GM23338 (cell line): ENCODE measurements around the gene ATP2B1. TPM values are rescaled to one million over a fixed set of nuclear protein-coding genes. Genes with fewer than 3 reads are reported as not detected.

Experiments
- ATAC-seq: fragments of 200-7000 bp; cut with Tn5 transposase; 3 replicates; pipeline ENCODE4 v1.9.1; 2020
- DNase-seq: peaks from one replicate; pipeline ENCODE4 v3.0.0-alpha.2; 2015; ENCODE audit warnings: low spot score
- H2AFZ ChIP-seq: fragments of 200-600 bp; sonication (generic); 2 replicates; pipeline ENCODE4 v1.8.0; 2016; ENCODE audit warnings: antibody characterized with exemption, mild to moderate bottlenecking, moderate library complexity
- H3F3A ChIP-seq: fragments of 200-600 bp; sonication (generic); replicated peaks from 2 replicates; pipeline ENCODE4 v1.8.0; 2017; ENCODE audit warnings: antibody characterized with exemption, mixed run types, low read depth
- H3K27ac ChIP-seq: fragments of 200-600 bp; sonication (generic); 2 replicates; pipeline ENCODE4 v1.6.1; 2016; ENCODE audit warnings: low read depth
- H3K27me3 ChIP-seq: fragments of 200-600 bp; sonication (generic); 2 replicates; pipeline ENCODE4 v1.8.0; 2016; ENCODE audit warnings: mild to moderate bottlenecking, mixed run types, moderate library complexity; ENCODE audit not compliant: insufficient read depth
- H3K36me3 ChIP-seq: fragments of 200-600 bp; sonication (generic); 2 replicates; pipeline ENCODE4 v1.8.0; 2016; ENCODE audit warnings: mild to moderate bottlenecking; ENCODE audit not compliant: insufficient read depth
- H3K4me1 ChIP-seq: fragments of 200-600 bp; sonication (generic); 2 replicates; pipeline ENCODE4 v1.8.0; 2016; ENCODE audit warnings: mild to moderate bottlenecking, moderate library complexity; ENCODE audit not compliant: insufficient read depth
- H3K4me2 ChIP-seq: fragments of 200-600 bp; sonication (generic); 2 replicates; pipeline ENCODE4 v1.7.1; 2017; ENCODE audit warnings: mixed run types
- H3K4me3 ChIP-seq: fragments of 200-600 bp; sonication (generic); 2 replicates; pipeline ENCODE4 v1.6.1; 2016; ENCODE audit warnings: mixed run types
- H3K79me2 ChIP-seq: fragments of 200-600 bp; sonication (generic); replicated peaks from 2 replicates; pipeline ENCODE4 v1.8.0; 2017; ENCODE audit warnings: mild to moderate bottlenecking; ENCODE audit not compliant: insufficient read depth
- H3K9me2 ChIP-seq: fragments of 200-600 bp; sonication (generic); 2 replicates; pipeline ENCODE4 v1.8.0; 2017; ENCODE audit not compliant: insufficient read depth
- H4K20me1 ChIP-seq: fragments of 200-600 bp; sonication (generic); replicated peaks from 2 replicates; pipeline ENCODE4 v1.8.0; 2017; ENCODE audit warnings: mild to moderate bottlenecking; ENCODE audit not compliant: insufficient read depth
- H3K27ac Mint-ChIP-seq: 2 replicates; pipeline ENCODE4 v1.8.0; 2020; ENCODE audit warnings: inconsistent platforms, mild to moderate bottlenecking, moderate library complexity, mixed read lengths
- H3K27me3 Mint-ChIP-seq: 3 replicates; pipeline ENCODE4 v1.8.0; 2022; ENCODE audit warnings: low read depth, mild to moderate bottlenecking, moderate library complexity, mixed read lengths, inconsistent platforms; ENCODE audit not compliant: insufficient read depth, poor library complexity
- H3K36me3 Mint-ChIP-seq: 3 replicates; pipeline ENCODE4 v1.8.0; 2021; ENCODE audit warnings: low read depth, mild to moderate bottlenecking, inconsistent platforms, moderate library complexity, mixed read lengths
- H3K4me1 Mint-ChIP-seq: 3 replicates; pipeline ENCODE4 v1.8.0; 2020; ENCODE audit warnings: mild to moderate bottlenecking, inconsistent platforms, mixed read lengths
- H3K4me3 Mint-ChIP-seq: 3 replicates; pipeline ENCODE4 v1.8.0; 2021; ENCODE audit warnings: moderate library complexity, mild to moderate bottlenecking, inconsistent platforms, mixed read lengths
- H3K9me3 Mint-ChIP-seq: 3 replicates; pipeline ENCODE4 v1.8.0; 2020; ENCODE audit warnings: moderate library complexity, mild to moderate bottlenecking, inconsistent platforms, mixed read lengths
- EZH2 ChIP-seq: fragments of 200-600 bp; sonication (generic); IDR thresholded peaks from one replicate; pipeline ENCODE4 v1.8.0; 2017; ENCODE audit warnings: antibody characterized with exemption, mild to moderate bottlenecking, low read depth; ENCODE audit not compliant: unreplicated experiment
- JUNB ChIP-seq: IDR thresholded peaks from one replicate; pipeline ENCODE4 v1.6.1; 2016; ENCODE audit warnings: antibody characterized with exemption; ENCODE audit not compliant: unreplicated experiment
- POLR2AphosphoS5 ChIP-seq: IDR thresholded peaks from 2 replicates; pipeline ENCODE4 v1.6.1; 2016; ENCODE audit warnings: antibody characterized with exemption, low read depth
- STAT1 ChIP-seq: IDR thresholded peaks from one replicate; pipeline ENCODE4 v1.6.1; 2016; ENCODE audit warnings: antibody characterized with exemption; ENCODE audit not compliant: unreplicated experiment
- ZNF114 ChIP-seq: fragments of 250-450 bp; sonication (Bioruptor Pico); IDR thresholded peaks from 2 replicates; pipeline ENCODE4 v1.5.0; 2020; ENCODE audit warnings: mild to moderate bottlenecking, moderate library complexity
- ZNF462 ChIP-seq: fragments of 250-450 bp; sonication (Bioruptor Pico); IDR thresholded peaks from 2 replicates; pipeline ENCODE4 v1.5.0; 2020; ENCODE audit warnings: mild to moderate bottlenecking, moderate library complexity
- polyA plus RNA-seq: library from polyadenylated mRNA; unstranded; fragments of >200 nt; fragmentation: Nextera tagmentation; extraction: Ambion mirVana; gene quantifications from 2 replicates; pipeline ENCODE4 v1.2.1, GENCODE V29; 2016
- total RNA-seq: library from RNA; depleted of rRNA; stranded (reverse); fragments of >200 nt; shearing (Covaris generic); gene quantifications from 2 replicates; pipeline ENCODE4 v1.2.3, GENCODE V29; 2014
- TF ChIP-seq, protein P1 (sequence below): IDR thresholded peaks from one replicate; pipeline ENCODE4 v1.6.1; 2018; ENCODE audit warnings: antibody characterized with exemption; ENCODE audit not compliant: unreplicated experiment

The ATP2B1 gene
- total and polyA plus RNA-seq, 2 experiments from 2014 or later = 39.3 to 42.3 TPM

DNA sequence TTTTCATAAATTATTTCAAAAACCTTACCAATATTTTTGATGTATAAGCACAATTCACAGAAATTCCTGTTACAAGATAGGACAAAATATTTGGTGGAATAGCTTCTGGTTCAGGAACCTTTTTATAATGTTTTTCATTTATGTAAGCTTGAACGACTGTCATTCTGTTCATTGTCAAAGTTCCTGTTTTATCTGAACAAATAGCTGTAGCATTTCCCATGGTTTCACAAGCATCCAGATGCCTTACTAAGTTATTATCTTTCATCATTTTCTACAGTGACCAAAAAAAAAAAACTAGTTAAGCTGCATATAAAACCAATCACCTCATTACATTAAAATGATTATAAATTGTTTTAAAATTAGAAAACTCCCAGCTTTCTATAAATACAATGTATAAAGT, 87.1 kb downstream of the ATP2B1 start:
- H3K36me3 Mint-ChIP-seq = no peaks in the 10 kb centered on the region
- Histone ChIP-seq H4K20me1 (no peaks in the 10 kb centered on the region), H3F3A (no peaks in the 10 kb centered on the region), H3K27me3 (no peaks in the 10 kb centered on the region), H3K4me2 (no peak overlapping the region), H3K4me1 (no peaks in the 10 kb centered on the region), H3K4me3 (no peak overlapping the region), H3K9me2 (no peaks in the 10 kb centered on the region), H3K27ac (no peak overlapping the region), H2AFZ (no peak overlapping the region), H3K79me2 (no peaks in the 10 kb centered on the region), H3K36me3 (no peaks in the 10 kb centered on the region)
- no peaks in the 10 kb centered on the region for H3K9me3 Mint-ChIP-seq
- ATAC-seq = no peak
- no peaks in the 10 kb centered on the region for H3K4me1 Mint-ChIP-seq
- TF ChIP-seq ZNF114 (no peak), POLR2AphosphoS5 (no peak)
- TF ChIP-seq, protein P1, sequence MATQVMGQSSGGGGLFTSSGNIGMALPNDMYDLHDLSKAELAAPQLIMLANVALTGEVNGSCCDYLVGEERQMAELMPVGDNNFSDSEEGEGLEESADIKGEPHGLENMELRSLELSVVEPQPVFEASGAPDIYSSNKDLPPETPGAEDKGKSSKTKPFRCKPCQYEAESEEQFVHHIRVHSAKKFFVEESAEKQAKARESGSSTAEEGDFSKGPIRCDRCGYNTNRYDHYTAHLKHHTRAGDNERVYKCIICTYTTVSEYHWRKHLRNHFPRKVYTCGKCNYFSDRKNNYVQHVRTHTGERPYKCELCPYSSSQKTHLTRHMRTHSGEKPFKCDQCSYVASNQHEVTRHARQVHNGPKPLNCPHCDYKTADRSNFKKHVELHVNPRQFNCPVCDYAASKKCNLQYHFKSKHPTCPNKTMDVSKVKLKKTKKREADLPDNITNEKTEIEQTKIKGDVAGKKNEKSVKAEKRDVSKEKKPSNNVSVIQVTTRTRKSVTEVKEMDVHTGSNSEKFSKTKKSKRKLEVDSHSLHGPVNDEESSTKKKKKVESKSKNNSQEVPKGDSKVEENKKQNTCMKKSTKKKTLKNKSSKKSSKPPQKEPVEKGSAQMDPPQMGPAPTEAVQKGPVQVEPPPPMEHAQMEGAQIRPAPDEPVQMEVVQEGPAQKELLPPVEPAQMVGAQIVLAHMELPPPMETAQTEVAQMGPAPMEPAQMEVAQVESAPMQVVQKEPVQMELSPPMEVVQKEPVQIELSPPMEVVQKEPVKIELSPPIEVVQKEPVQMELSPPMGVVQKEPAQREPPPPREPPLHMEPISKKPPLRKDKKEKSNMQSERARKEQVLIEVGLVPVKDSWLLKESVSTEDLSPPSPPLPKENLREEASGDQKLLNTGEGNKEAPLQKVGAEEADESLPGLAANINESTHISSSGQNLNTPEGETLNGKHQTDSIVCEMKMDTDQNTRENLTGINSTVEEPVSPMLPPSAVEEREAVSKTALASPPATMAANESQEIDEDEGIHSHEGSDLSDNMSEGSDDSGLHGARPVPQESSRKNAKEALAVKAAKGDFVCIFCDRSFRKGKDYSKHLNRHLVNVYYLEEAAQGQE = no peak
- H3K27ac Mint-ChIP-seq = no peak overlapping the region
- H3K4me3 Mint-ChIP-seq = no peak overlapping the region
- no peak for DNase-seq
- H3K27me3 Mint-ChIP-seq = no peaks in the 10 kb centered on the region

DNA sequence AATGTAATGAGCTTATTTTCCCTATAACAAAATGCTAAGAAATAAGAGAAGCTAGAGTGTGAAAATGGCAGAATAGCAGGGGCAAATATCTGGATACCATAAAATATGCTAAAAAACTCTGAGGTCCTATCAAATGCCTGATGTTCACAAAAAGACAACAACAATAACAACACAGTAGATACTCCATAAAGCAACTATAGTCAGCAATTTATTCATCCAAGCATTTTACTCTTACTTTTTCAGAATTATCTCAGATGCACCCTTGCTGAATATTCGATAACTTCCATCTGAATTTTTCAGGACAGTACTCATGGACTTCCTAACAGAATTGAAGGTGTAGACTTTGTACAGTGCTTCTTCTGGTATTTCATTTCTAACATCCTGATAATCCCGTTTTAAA, 88.9 kb downstream of the ATP2B1 start:
- Histone ChIP-seq H3K27me3 (no peaks in the 10 kb centered on the region), H4K20me1 (no peaks in the 10 kb centered on the region), H3K4me1 (no peaks in the 10 kb centered on the region), H3F3A (no peaks in the 10 kb centered on the region), H3K4me3 (no peak overlapping the region), H2AFZ (no peak overlapping the region), H3K27ac (no peak overlapping the region), H3K9me2 (no peaks in the 10 kb centered on the region), H3K36me3 (no peaks in the 10 kb centered on the region), H3K79me2 (no peaks in the 10 kb centered on the region), H3K4me2 (no peak overlapping the region)
- ATAC-seq = no peak
- H3K4me1 Mint-ChIP-seq = no peaks in the 10 kb centered on the region
- no peaks in the 10 kb centered on the region for H3K36me3 Mint-ChIP-seq
- no peak overlapping the region for H3K27ac Mint-ChIP-seq
- H3K27me3 Mint-ChIP-seq = no peaks in the 10 kb centered on the region
- TF ChIP-seq JUNB = no peak
- no peak for DNase-seq
- no peaks in the 10 kb centered on the region for H3K9me3 Mint-ChIP-seq
- no peak overlapping the region for H3K4me3 Mint-ChIP-seq

DNA sequence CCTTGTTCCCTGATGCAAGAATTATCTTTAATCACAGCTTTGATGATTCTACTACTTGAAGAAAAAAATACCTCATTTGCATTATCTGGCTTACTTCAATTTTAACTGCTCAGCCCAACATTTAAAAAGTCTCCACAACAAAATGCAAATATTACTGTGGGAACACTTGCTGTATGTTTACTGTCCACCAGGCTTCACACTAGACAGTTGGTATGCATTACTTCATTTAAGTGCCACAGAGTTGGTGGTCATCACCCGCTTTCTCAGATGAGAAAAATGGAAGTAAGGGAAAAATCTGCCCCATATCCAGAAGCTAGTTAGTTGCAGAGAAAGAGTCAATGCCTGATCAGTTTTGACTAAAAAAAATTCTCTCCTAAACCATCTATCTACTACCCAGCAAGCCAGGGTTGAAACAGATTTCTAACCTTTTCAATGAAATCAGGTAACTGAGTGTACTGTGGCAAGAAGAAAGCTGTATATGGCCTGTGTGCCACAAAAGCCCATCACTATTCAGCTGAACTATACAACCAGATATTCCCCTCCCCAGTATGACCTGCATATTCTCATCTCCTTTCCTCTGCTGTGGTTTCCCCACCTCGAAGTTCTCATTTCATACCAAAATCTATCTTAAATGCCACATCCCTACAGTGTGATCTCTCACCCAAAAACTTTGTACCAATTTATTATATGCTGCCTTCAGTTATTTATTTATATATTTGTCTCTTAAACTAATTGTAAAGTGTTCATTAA, 90.3 kb downstream of the ATP2B1 start:
- H3K4me1 ChIP-seq = no peaks in the 10 kb centered on the region
- no peak overlapping the region for H3K4me2 ChIP-seq
- H4K20me1 ChIP-seq = no peaks in the 10 kb centered on the region
- H3K4me1 Mint-ChIP-seq = no peaks in the 10 kb centered on the region
- peaks cover 3% of the 10 kb centered on the region; the same call in 1 of the 3 replicates for H3K36me3 Mint-ChIP-seq
- H3K4me3 ChIP-seq = no peak overlapping the region
- no peaks in the 10 kb centered on the region for H3K9me3 Mint-ChIP-seq
- no peak for ATAC-seq
- H3K4me3 Mint-ChIP-seq = no peak overlapping the region
- H3K36me3 ChIP-seq = no peaks in the 10 kb centered on the region
- no peaks in the 10 kb centered on the region for H3K27me3 ChIP-seq
- no peak overlapping the region for H3K27ac ChIP-seq
- H2AFZ ChIP-seq = no peak overlapping the region
- no peaks in the 10 kb centered on the region for H3K27me3 Mint-ChIP-seq
- H3F3A ChIP-seq = no peaks in the 10 kb centered on the region
- no peak overlapping the region for H3K27ac Mint-ChIP-seq
- no peaks in the 10 kb centered on the region for H3K9me2 ChIP-seq
- no peak for DNase-seq
- no peaks in the 10 kb centered on the region for H3K79me2 ChIP-seq
- no peak for TF ChIP-seq ZNF462 (CRISPR knock-in tag)
- TF ChIP-seq ZNF114 = no peak
- TF ChIP-seq EZH2 = no peak
- TF ChIP-seq STAT1 = no peak
- TF ChIP-seq JUNB = no peak
